ENCODE measurements around the gene TBC1D3E. TPM values are rescaled to one million over a fixed set of nuclear protein-coding genes. Genes with fewer than 3 reads are reported as not detected.
"Not testable (repeated sequence)": the region's sequence is repeated elsewhere in the genome, so short reads cannot be mapped to it uniquely, and the experiment has no call there.

Gene TBC1D3E
- not detected for total RNA-seq

DNA sequence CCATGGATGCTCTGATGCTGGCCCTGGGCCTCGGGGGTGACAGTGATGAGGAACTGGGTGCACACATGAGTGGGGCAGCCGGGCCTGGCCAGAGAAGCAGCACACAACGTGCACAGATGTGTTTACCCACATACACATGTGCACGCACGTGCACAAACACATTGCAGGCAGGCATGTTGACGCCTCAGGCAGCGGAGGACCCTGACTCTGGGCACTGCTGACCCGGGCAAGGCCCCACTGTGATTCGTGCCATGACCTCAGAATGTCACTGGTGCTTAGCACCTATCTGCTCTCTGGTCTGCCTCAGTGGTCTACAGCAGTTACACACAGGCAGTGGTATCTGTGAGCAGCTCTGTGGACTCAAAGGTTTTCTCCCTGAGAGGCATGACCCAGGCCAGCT is at the start of gene TBC1D3E:
TSS of gene TBC1D3E (plus strand) at position 301 of the 400 bp plus-strand sequence. CDS start 1,545 bp downstream, outside the sequence.
- DNase-seq; intact Hi-C loops (cut with micrococcal nuclease); H3K9me3 Mint-ChIP-seq; CTCF ChIA-PET; POLR2A ChIA-PET; H3K36me3 Mint-ChIP-seq; H3K27me3 Mint-ChIP-seq; H3K4me3 Mint-ChIP-seq; H3K27ac Mint-ChIP-seq; H3K4me1 Mint-ChIP-seq (ENCODE audit: low read depth): not testable (repeated sequence)

DNA sequence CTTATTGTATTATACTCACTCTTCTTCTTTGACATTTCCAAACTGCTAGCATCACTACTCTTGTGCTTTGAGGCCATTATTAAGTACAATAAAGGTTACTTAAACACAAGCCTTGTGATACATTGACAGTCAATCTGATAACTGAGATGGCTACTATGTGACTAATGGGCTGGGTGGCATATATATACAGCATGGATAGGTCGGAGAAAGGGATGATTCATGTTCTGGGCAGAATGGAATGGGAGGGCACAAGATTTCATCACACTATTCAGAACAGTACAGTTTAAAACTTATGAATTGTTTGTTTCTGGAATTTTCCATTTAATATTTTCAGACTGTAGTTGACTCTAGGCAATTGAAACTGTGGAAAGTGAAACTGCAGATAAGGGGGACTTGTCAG is 40.4 kb upstream of the TBC1D3E start:
- intact Hi-C loops (cut with micrococcal nuclease); H3K36me3 Mint-ChIP-seq; H3K4me3 Mint-ChIP-seq; H3K9me3 Mint-ChIP-seq; POLR2A ChIA-PET; DNase-seq; H3K4me1 Mint-ChIP-seq (ENCODE audit: low read depth); CTCF ChIA-PET; H3K27me3 Mint-ChIP-seq; H3K27ac Mint-ChIP-seq: not testable (repeated sequence)

DNA sequence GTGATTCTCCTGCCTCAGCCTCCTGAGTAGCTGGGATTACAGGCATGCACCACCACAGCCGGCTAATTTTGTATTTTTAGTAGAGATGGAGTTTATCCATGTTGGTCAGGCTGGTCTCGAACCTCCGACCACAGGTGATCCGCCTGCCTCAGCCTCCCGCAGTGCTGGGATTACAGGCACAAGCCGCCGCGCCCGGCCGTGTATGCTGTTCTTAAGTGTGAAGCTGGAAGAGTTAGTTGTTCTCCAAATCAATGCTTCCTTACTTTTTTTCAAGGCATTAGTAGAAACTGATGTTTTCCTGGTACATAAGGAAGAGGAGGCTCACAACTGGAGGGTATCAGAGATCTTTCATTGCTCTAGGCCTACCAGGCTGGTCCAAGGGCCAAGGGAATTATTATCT is 39.6 kb upstream of the TBC1D3E start:
- H3K4me1 Mint-ChIP-seq (ENCODE audit: low read depth); H3K36me3 Mint-ChIP-seq; H3K27ac Mint-ChIP-seq; POLR2A ChIA-PET; H3K4me3 Mint-ChIP-seq; CTCF ChIA-PET; DNase-seq; H3K27me3 Mint-ChIP-seq; intact Hi-C loops (cut with micrococcal nuclease); H3K9me3 Mint-ChIP-seq: not testable (repeated sequence)

DNA sequence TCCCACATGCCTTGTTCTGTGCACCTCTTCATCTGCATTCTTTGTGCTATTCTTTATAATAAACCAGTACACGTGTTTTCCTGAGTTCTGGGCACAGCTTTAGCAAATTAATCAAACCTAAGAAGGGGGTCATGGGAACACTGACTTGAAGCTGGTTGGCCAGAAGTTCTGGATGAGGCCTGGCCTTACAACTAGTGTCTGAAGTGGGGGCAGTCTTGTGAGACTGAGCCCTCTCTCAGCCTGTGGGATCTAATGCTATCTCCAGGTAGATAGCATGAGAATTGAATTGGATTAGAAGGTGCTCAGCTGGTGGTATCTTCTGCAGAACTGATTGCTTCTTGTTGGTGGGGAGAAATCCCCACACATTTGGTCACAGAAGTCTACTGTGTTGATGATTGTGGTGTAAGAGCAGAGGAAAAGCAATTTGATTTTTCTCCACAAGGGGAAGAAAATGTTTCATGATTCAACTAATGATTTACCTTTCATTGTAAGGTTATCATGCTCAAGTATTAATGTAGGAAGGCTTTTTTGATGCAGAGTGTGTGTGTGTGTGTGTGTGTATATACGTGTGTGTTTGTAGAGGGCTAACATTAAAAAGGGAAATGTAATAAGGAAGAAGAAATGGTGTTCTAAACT is 33.6 kb upstream of the TBC1D3E start:
- H3K4me3 Mint-ChIP-seq; H3K27me3 Mint-ChIP-seq; POLR2A ChIA-PET; DNase-seq; intact Hi-C loops (cut with micrococcal nuclease); CTCF ChIA-PET; H3K9me3 Mint-ChIP-seq; H3K4me1 Mint-ChIP-seq (ENCODE audit: low read depth); H3K27ac Mint-ChIP-seq; H3K36me3 Mint-ChIP-seq: not testable (repeated sequence)

DNA sequence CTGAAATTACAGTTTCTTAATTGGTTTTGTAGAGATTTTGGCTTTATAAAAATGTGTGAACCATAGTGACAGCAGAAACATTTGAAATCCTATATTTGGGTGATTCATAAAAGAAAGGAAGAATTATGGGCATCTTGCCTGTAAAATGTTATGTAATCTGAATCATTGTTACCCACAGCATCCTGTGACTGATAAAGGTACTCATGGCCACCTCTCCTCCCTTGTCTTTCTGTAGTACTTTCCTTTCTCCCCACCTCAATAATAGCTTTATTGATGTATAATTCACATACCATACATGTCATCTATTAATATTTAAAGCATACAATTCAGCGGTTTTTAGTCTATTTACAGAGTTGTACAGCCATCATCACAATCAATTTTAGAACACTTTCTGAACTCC is 28.5 kb upstream of the TBC1D3E start:
- H3K9me3 Mint-ChIP-seq; POLR2A ChIA-PET; H3K36me3 Mint-ChIP-seq; DNase-seq; H3K27ac Mint-ChIP-seq; H3K4me3 Mint-ChIP-seq; H3K4me1 Mint-ChIP-seq (ENCODE audit: low read depth); intact Hi-C loops (cut with micrococcal nuclease); H3K27me3 Mint-ChIP-seq; CTCF ChIA-PET: not testable (repeated sequence)

DNA sequence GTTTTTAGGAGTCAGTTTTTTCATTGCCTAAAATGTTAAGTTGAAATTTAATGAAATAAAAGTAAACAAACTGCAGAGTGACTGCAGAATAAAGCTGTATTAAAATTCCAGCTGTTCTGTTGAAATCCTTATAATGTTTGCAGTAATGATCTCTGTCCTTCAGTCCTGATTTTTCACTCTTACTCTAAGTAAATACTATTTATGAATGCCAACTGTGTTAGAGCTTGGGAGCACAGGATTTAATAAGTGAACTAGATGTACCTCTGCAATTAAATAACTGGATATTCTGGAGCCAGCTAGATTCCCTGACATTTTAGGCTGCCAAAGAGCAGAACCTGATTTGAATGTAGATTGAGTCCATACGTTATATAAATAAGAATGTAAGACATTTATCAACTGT is 7.9 kb upstream of the TBC1D3E start:
- DNase-seq; POLR2A ChIA-PET; CTCF ChIA-PET; H3K27me3 Mint-ChIP-seq; H3K4me3 Mint-ChIP-seq; intact Hi-C loops (cut with micrococcal nuclease); H3K9me3 Mint-ChIP-seq; H3K4me1 Mint-ChIP-seq (ENCODE audit: low read depth); H3K27ac Mint-ChIP-seq; H3K36me3 Mint-ChIP-seq: not testable (repeated sequence)

DNA sequence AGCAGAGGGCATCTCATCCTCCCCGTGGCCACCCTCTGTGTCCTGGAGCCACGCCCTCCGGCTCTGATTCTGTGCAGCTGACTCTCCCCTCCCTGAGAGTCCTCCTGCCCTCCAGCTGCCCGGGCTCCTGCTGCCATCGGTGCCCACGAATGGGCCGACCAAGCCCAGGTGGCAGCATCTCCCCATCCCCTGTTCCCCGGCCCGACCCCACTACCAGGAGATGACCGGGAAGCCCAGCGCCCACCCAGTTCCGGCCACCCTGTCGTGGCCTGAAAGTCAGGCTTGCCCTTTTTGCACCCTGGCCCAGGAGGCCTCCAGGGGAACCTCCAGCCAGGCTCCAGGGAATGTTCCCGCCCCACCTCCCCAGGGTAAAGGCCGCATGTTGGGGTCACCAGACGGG is 7.1 kb downstream of the TBC1D3E start:
- CTCF ChIA-PET; H3K4me1 Mint-ChIP-seq (ENCODE audit: low read depth); intact Hi-C loops (cut with micrococcal nuclease); H3K9me3 Mint-ChIP-seq; H3K36me3 Mint-ChIP-seq; DNase-seq; POLR2A ChIA-PET; H3K4me3 Mint-ChIP-seq; H3K27ac Mint-ChIP-seq; H3K27me3 Mint-ChIP-seq: not testable (repeated sequence)

Other genes starting within 250 kb of the TBC1D3E start
- not detected for gene TBC1D3K, start 203.5 kb upstream of the TBC1D3E start, total RNA-seq
- gene TBC1D3L, start 138.9 kb upstream of the TBC1D3E start, total RNA-seq: 10 to 100 TPM; 14.0 to 14.8 TPM
- gene TBC1D3D, start 124.0 kb upstream of the TBC1D3E start, total RNA-seq: under 1 TPM; 0.24 to 0.53 TPM
- under 1 TPM in 1 of 2 experiments, not detected in 1; 0.21 TPM for gene TBC1D3C, start 59.3 kb upstream of the TBC1D3E start, total RNA-seq
- not detected for gene TBC1D3, start 64.6 kb downstream of the TBC1D3E start, total RNA-seq
- gene MRPL45, start 169.2 kb downstream of the TBC1D3E start, total RNA-seq: 10 to 100 TPM; 45.0 to 46.6 TPM
- gene GPR179, start 216.0 kb downstream of the TBC1D3E start, total RNA-seq: under 1 TPM; 0.02 to 0.10 TPM
- gene SOCS7, start 223.9 kb downstream of the TBC1D3E start, total RNA-seq: 10 to 100 TPM; 18.1 to 21.7 TPM

Measured in activated CD4-positive, alpha-beta memory T cell treated with anti-CD3 and anti-CD28 coated beads for 36 hours (primary cell).